H1 (cell line): ENCODE data around the gene SERPINE3.

Source experiments
- BRCA1 ChIP-seq: IDR thresholded peaks from 2 replicates; pipeline ENCODE4 v1.6.1; 2012; ENCODE audit warnings: low read depth, low read length, improper control_type of control experiment
- CTCF ChIP-seq, 3 experiments: IDR thresholded peaks; 1 replicate in 2 of 3; 2 replicates in 1 of 3; pipeline versions ENCODE4 v1.5.1 to v1.6.1; 2011; ENCODE audit warnings: low read length in 3 of 3, mild to moderate bottlenecking in 3 of 3, inconsistent platforms in 2 of 3, low read depth in 1 of 3, moderate library complexity in 1 of 3; ENCODE audit not compliant: insufficient read depth in 1 of 3; ENCODE audit errors: control extremely low read depth in 1 of 3
- POLR2A ChIP-seq, 2 experiments: IDR thresholded peaks; 1 replicate in 1 of 2; 2 replicates in 1 of 2; pipeline ENCODE4 v1.6.1; 2011; ENCODE audit warnings: low read depth in 2 of 2, low read length in 2 of 2, mild to moderate bottlenecking in 2 of 2; ENCODE audit errors: control extremely low read depth in 1 of 2
- POLR2AphosphoS5 ChIP-seq: IDR thresholded peaks from 2 replicates; pipeline ENCODE4 v1.6.1; 2011; ENCODE audit warnings: low read depth, low read length
- RAD21 ChIP-seq, 2 experiments: IDR thresholded peaks in 1 of 2; conservative IDR thresholded peaks in 1 of 2; 2 replicates each; pipeline ENCODE4 v1.6.1; 2011; ENCODE audit warnings: low read depth in 2 of 2, low read length in 2 of 2, improper control_type of control experiment in 1 of 2, inconsistent platforms in 1 of 2, mild to moderate bottlenecking in 1 of 2, moderate library complexity in 1 of 2
- RFX5 ChIP-seq: IDR thresholded peaks from 2 replicates; pipeline ENCODE4 v1.6.1; 2011; ENCODE audit warnings: low read depth, low read length, improper control_type of control experiment, borderline replicate concordance
- SIRT6 ChIP-seq: IDR thresholded peaks from one replicate; pipeline ENCODE4 v1.7.1; 2012; ENCODE audit warnings: low read length, inconsistent platforms
- SP1 ChIP-seq: IDR thresholded peaks from 2 replicates; pipeline ENCODE4 v1.6.1; 2011; ENCODE audit warnings: low read depth, low read length
- SRF ChIP-seq: IDR thresholded peaks from 2 replicates; pipeline ENCODE4 v1.6.1; 2011; ENCODE audit warnings: mild to moderate bottlenecking, low read depth, low read length, moderate library complexity

- no peak for TF ChIP-seq SRF
- no peak for TF ChIP-seq SIRT6
- no peak for TF ChIP-seq BRCA1
- TF ChIP-seq POLR2AphosphoS5, result no peak
- no peak for TF ChIP-seq RAD21 (IDR thresholded peaks at IDR 0.05 in 1 of 2, conservative IDR thresholded peaks at IDR 0.05 in 1 of 2; ENCODE audit: low read depth in 2 of 2, low read length in 2 of 2)
- no peak for TF ChIP-seq SP1
- no peak for TF ChIP-seq POLR2A (IDR thresholded peaks at IDR 0.05; ENCODE audit: control extremely low read depth in 1 of 2, low read depth in 2 of 2, low read length in 2 of 2)
- no peak for TF ChIP-seq CTCF (IDR thresholded peaks at IDR 0.05; ENCODE audit: control extremely low read depth in 1 of 3, insufficient read depth in 1 of 3, low read depth in 1 of 3, low read length in 3 of 3)
- no peak for TF ChIP-seq RFX5
These were observed 47.4 kb upstream of the SERPINE3 start for GRCh38 chr13:51292000-51292565.
